ENCODE data around the gene TCHH.
"Not testable (repeated sequence)": the region's sequence is repeated elsewhere in the genome, so short reads cannot be mapped to it uniquely, and the experiment has no call there.

The TCHH gene

GRCh38 chr1:152112101-152112884 is 3.0 kb downstream of the TCHH start:
- DNase-seq (ENCODE audit: low read depth), result no peak

GRCh38 chr1:152111515-152111968 is 3.7 kb downstream of the TCHH start:
- DNase-seq (ENCODE audit: low read depth), result no peak

GRCh38 chr1:152110860-152111514 is 4.3 kb downstream of the TCHH start:
- DNase-seq (ENCODE audit: low read depth), result no peak

GRCh38 chr1:152110365-152110859 is 4.8 kb downstream of the TCHH start:
- DNase-seq (ENCODE audit: low read depth), result no peak

- no peak for DNase-seq (ENCODE audit: low read depth)
Measured at GRCh38 chr1:152109998-152110294, 5.3 kb downstream of the TCHH start.

GRCh38 chr1:152109231-152109997 is 5.8 kb downstream of the TCHH start:
- no peak for DNase-seq (ENCODE audit: low read depth)

GRCh38 chr1:152108882-152109222 is 6.4 kb downstream of the TCHH start:
- DNase-seq (ENCODE audit: low read depth), result no peak

- DNase-seq (ENCODE audit: low read depth), result no peak
Measured at GRCh38 chr1:152107984-152108881, 7.0 kb downstream of the TCHH start.

- no peak for DNase-seq (ENCODE audit: low read depth)
Measured at GRCh38 chr1:152107031-152107983, 7.9 kb downstream of the TCHH start.

GRCh38 chr1:152104854-152105253 is 10.4 kb downstream of the TCHH start:
- no peak for DNase-seq (ENCODE audit: low read depth)

GRCh38 chr1:152096931-152097330 is 18.3 kb downstream of the TCHH start:
- no peak for DNase-seq (ENCODE audit: low read depth)

- DNase-seq (ENCODE audit: low read depth), result no peak
Measured at GRCh38 chr1:152089014-152089674, 26.1 kb downstream of the TCHH start, which contains the start of gene TCHHL1. Gene TCHHL1 (minus strand): TSS chr1:152089064. CDS start chr1:152088143, 921 bp downstream.

GRCh38 chr1:152086760-152087159 is 28.5 kb downstream of the TCHH start:
- no peak for DNase-seq (ENCODE audit: low read depth)

GRCh38 chr1:152084853-152085252 is 30.4 kb downstream of the TCHH start:
- no peak for DNase-seq (ENCODE audit: low read depth)

- DNase-seq (ENCODE audit: low read depth), result not testable (repeated sequence)
Measured at GRCh38 chr1:152081026-152081425, 34.2 kb downstream of the TCHH start.

GRCh38 chr1:152080494-152080893 is 34.8 kb downstream of the TCHH start:
- DNase-seq (ENCODE audit: low read depth), result not testable (repeated sequence)

GRCh38 chr1:152078831-152079441 is 36.3 kb downstream of the TCHH start:
- no peak for DNase-seq (ENCODE audit: low read depth)

- no peak for DNase-seq (ENCODE audit: low read depth)
Measured at GRCh38 chr1:152072311-152072710, 42.9 kb downstream of the TCHH start.

- no peak for DNase-seq (ENCODE audit: low read depth)
Measured at GRCh38 chr1:152071123-152071522, 44.1 kb downstream of the TCHH start.

GRCh38 chr1:152067929-152068328 is 47.3 kb downstream of the TCHH start:
- DNase-seq (ENCODE audit: low read depth), result no peak
